GM23338 (cell line): Measurements from ENCODE around the gene SYT7. TPM values are rescaled to one million over a fixed set of nuclear protein-coding genes. Genes with fewer than 3 reads are reported as not detected.

ENCODE experiments used
- ATAC-seq: fragments of 200-7000 bp; cut with Tn5 transposase; 3 replicates; pipeline ENCODE4 v1.9.1; 2020
- DNase-seq: peaks from one replicate; pipeline ENCODE4 v3.0.0-alpha.2; 2015; ENCODE audit warnings: low spot score
- H2AFZ ChIP-seq: fragments of 200-600 bp; sonication (generic); 2 replicates; pipeline ENCODE4 v1.8.0; 2016; ENCODE audit warnings: antibody characterized with exemption, mild to moderate bottlenecking, moderate library complexity
- H3F3A ChIP-seq: fragments of 200-600 bp; sonication (generic); replicated peaks from 2 replicates; pipeline ENCODE4 v1.8.0; 2017; ENCODE audit warnings: antibody characterized with exemption, mixed run types, low read depth
- H3K27ac ChIP-seq: fragments of 200-600 bp; sonication (generic); 2 replicates; pipeline ENCODE4 v1.6.1; 2016; ENCODE audit warnings: low read depth
- H3K27me3 ChIP-seq: fragments of 200-600 bp; sonication (generic); 2 replicates; pipeline ENCODE4 v1.8.0; 2016; ENCODE audit warnings: mild to moderate bottlenecking, mixed run types, moderate library complexity; ENCODE audit not compliant: insufficient read depth
- H3K36me3 ChIP-seq: fragments of 200-600 bp; sonication (generic); 2 replicates; pipeline ENCODE4 v1.8.0; 2016; ENCODE audit warnings: mild to moderate bottlenecking; ENCODE audit not compliant: insufficient read depth
- H3K4me1 ChIP-seq: fragments of 200-600 bp; sonication (generic); 2 replicates; pipeline ENCODE4 v1.8.0; 2016; ENCODE audit warnings: mild to moderate bottlenecking, moderate library complexity; ENCODE audit not compliant: insufficient read depth
- H3K4me2 ChIP-seq: fragments of 200-600 bp; sonication (generic); 2 replicates; pipeline ENCODE4 v1.7.1; 2017; ENCODE audit warnings: mixed run types
- H3K4me3 ChIP-seq: fragments of 200-600 bp; sonication (generic); 2 replicates; pipeline ENCODE4 v1.6.1; 2016; ENCODE audit warnings: mixed run types
- H3K79me2 ChIP-seq: fragments of 200-600 bp; sonication (generic); replicated peaks from 2 replicates; pipeline ENCODE4 v1.8.0; 2017; ENCODE audit warnings: mild to moderate bottlenecking; ENCODE audit not compliant: insufficient read depth
- H3K9me2 ChIP-seq: fragments of 200-600 bp; sonication (generic); 2 replicates; pipeline ENCODE4 v1.8.0; 2017; ENCODE audit not compliant: insufficient read depth
- H4K20me1 ChIP-seq: fragments of 200-600 bp; sonication (generic); replicated peaks from 2 replicates; pipeline ENCODE4 v1.8.0; 2017; ENCODE audit warnings: mild to moderate bottlenecking; ENCODE audit not compliant: insufficient read depth
- H3K27ac Mint-ChIP-seq: 2 replicates; pipeline ENCODE4 v1.8.0; 2020; ENCODE audit warnings: inconsistent platforms, mild to moderate bottlenecking, moderate library complexity, mixed read lengths
- H3K27me3 Mint-ChIP-seq: 3 replicates; pipeline ENCODE4 v1.8.0; 2022; ENCODE audit warnings: low read depth, mild to moderate bottlenecking, moderate library complexity, mixed read lengths, inconsistent platforms; ENCODE audit not compliant: insufficient read depth, poor library complexity
- H3K36me3 Mint-ChIP-seq: 3 replicates; pipeline ENCODE4 v1.8.0; 2021; ENCODE audit warnings: low read depth, mild to moderate bottlenecking, inconsistent platforms, moderate library complexity, mixed read lengths
- H3K4me1 Mint-ChIP-seq: 3 replicates; pipeline ENCODE4 v1.8.0; 2020; ENCODE audit warnings: mild to moderate bottlenecking, inconsistent platforms, mixed read lengths
- H3K4me3 Mint-ChIP-seq: 3 replicates; pipeline ENCODE4 v1.8.0; 2021; ENCODE audit warnings: moderate library complexity, mild to moderate bottlenecking, inconsistent platforms, mixed read lengths
- H3K9me3 Mint-ChIP-seq: 3 replicates; pipeline ENCODE4 v1.8.0; 2020; ENCODE audit warnings: moderate library complexity, mild to moderate bottlenecking, inconsistent platforms, mixed read lengths
- CREB1 ChIP-seq: fragments of 250-450 bp; sonication (Bioruptor Pico); IDR thresholded peaks from 2 replicates; pipeline ENCODE4 v1.5.0; 2020; ENCODE audit warnings: low read depth, mild to moderate bottlenecking, moderate library complexity
- POLR2AphosphoS5 ChIP-seq: IDR thresholded peaks from 2 replicates; pipeline ENCODE4 v1.6.1; 2016; ENCODE audit warnings: antibody characterized with exemption, low read depth
- ZNF114 ChIP-seq: fragments of 250-450 bp; sonication (Bioruptor Pico); IDR thresholded peaks from 2 replicates; pipeline ENCODE4 v1.5.0; 2020; ENCODE audit warnings: mild to moderate bottlenecking, moderate library complexity
- ZNF331 ChIP-seq: fragments of 250-450 bp; sonication (Bioruptor Pico); IDR thresholded peaks from 2 replicates; pipeline ENCODE4 v1.5.0; 2020; ENCODE audit warnings: low read depth, mild to moderate bottlenecking, moderate library complexity
- polyA plus RNA-seq: library from polyadenylated mRNA; unstranded; fragments of >200 nt; fragmentation: Nextera tagmentation; extraction: Ambion mirVana; gene quantifications from 2 replicates; pipeline ENCODE4 v1.2.1, GENCODE V29; 2016
- total RNA-seq: library from RNA; depleted of rRNA; stranded (reverse); fragments of >200 nt; shearing (Covaris generic); gene quantifications from 2 replicates; pipeline ENCODE4 v1.2.3, GENCODE V29; 2014
- TF ChIP-seq, protein P1 (sequence below), 2 experiments: fragments of 200-600 bp in 1 of 2; sonication (generic) in 1 of 2; conservative IDR thresholded peaks; 2 replicates each; pipeline versions ENCODE4 v1.5.1 to v1.6.1; 2016 to 2017; ENCODE audit warnings: antibody characterized with exemption in 2 of 2, low read depth in 2 of 2, mild to moderate bottlenecking in 2 of 2, moderate library complexity in 1 of 2
- TF ChIP-seq, protein P2 (sequence below): IDR thresholded peaks from one replicate; pipeline ENCODE4 v1.6.1; 2018; ENCODE audit warnings: antibody characterized with exemption; ENCODE audit not compliant: unreplicated experiment
- TF ChIP-seq, protein P3 (sequence below): fragments of 250-450 bp; sonication (Bioruptor Pico); IDR thresholded peaks from 2 replicates; pipeline ENCODE4 v1.5.0; 2020; ENCODE audit warnings: mild to moderate bottlenecking, moderate library complexity

The SYT7 gene
- total and polyA plus RNA-seq, 2 experiments from 2014 or later, result 1.6 to 10.3 TPM

DNA sequence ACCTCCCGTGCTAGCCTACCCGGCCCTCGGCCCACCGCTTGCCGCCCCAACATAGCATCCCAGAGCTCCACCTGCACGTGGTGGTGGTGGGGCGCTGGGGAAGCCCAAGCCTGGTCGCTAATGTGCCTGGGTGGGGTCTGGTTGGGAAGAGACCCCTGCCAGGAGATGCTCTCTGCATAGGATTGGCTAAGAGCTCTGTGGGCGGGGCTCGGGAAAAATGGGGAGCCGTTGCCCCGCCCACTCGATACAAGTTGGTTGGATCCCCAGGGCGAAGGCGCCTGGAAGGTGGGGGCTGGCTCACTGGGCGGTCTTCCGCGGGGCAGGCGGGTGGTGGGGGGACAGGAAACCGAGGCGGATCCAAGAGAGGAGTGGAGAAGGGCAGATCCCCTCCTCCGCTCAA, 64.7 kb downstream of the SYT7 start:
- Histone ChIP-seq H2AFZ (peak overlapping the region; percentile 74; the same call in 1 of the 2 replicates), H3K4me2 (peak overlapping the region; percentile 80), H3K9me2 (no peaks in the 10 kb centered on the region), H3K36me3 (no peaks in the 10 kb centered on the region), H3K79me2 (no peaks in the 10 kb centered on the region), H3K4me1 (peaks cover 49% of the 10 kb centered on the region), H4K20me1 (no peaks in the 10 kb centered on the region), H3K27ac (no peak overlapping the region), H3K4me3 (peak overlapping the region; percentile 54), H3F3A (peaks cover 6% of the 10 kb centered on the region; the same call in 1 of the 2 replicates), H3K27me3 (peaks cover 11% of the 10 kb centered on the region)
- H3K4me3 Mint-ChIP-seq, result no peak overlapping the region
- TF ChIP-seq CREB1, result no peak
- TF ChIP-seq, protein P1, sequence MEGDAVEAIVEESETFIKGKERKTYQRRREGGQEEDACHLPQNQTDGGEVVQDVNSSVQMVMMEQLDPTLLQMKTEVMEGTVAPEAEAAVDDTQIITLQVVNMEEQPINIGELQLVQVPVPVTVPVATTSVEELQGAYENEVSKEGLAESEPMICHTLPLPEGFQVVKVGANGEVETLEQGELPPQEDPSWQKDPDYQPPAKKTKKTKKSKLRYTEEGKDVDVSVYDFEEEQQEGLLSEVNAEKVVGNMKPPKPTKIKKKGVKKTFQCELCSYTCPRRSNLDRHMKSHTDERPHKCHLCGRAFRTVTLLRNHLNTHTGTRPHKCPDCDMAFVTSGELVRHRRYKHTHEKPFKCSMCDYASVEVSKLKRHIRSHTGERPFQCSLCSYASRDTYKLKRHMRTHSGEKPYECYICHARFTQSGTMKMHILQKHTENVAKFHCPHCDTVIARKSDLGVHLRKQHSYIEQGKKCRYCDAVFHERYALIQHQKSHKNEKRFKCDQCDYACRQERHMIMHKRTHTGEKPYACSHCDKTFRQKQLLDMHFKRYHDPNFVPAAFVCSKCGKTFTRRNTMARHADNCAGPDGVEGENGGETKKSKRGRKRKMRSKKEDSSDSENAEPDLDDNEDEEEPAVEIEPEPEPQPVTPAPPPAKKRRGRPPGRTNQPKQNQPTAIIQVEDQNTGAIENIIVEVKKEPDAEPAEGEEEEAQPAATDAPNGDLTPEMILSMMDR (conservative IDR thresholded peaks at IDR 0.05; ENCODE audit: low read depth in 2 of 2), result peak in 1 of 2 experiments; percentile 0; a peak in 1 of 4 replicates
- no peaks in the 10 kb centered on the region for H3K36me3 Mint-ChIP-seq
- peaks cover 24% of the 10 kb centered on the region for H3K27me3 Mint-ChIP-seq
- no peaks in the 10 kb centered on the region for H3K9me3 Mint-ChIP-seq
- H3K27ac Mint-ChIP-seq, result no peak overlapping the region
- DNase-seq, result peak; percentile 92
- H3K4me1 Mint-ChIP-seq, result peaks cover 52% of the 10 kb centered on the region
- peak; percentile 55 for ATAC-seq

DNA sequence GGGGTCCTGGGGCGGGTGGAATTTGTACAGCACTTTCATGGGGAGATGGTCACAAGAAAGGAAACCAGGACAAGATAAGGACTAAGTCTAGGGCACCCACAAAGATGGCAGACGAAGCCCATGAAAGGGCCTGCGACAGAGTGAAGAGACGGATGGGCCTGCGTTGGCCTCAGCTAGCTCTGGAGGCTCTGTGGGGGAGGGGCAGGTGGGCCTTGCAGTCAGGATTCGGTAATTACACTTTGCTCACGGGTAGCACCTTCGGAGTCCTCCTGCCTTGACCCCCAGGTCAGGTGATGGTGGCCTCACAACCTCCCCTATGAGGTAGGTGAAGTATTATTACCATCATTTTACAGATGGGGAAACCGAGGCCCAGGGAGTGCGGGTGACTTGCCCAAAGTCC, 65.2 kb downstream of the SYT7 start:
- no peaks in the 10 kb centered on the region for H3K79me2 ChIP-seq
- H3F3A ChIP-seq, result peaks cover 10% of the 10 kb centered on the region; the same call in 1 of the 2 replicates
- H3K4me1 ChIP-seq, result peaks cover 50% of the 10 kb centered on the region
- peak overlapping the region; percentile 54; the same call in 1 of the 2 replicates for H3K4me3 ChIP-seq
- Mint-ChIP-seq H3K27ac (no peak overlapping the region), H3K36me3 (no peaks in the 10 kb centered on the region), H3K4me1 (peaks cover 55% of the 10 kb centered on the region), H3K4me3 (no peak overlapping the region), H3K27me3 (peaks cover 29% of the 10 kb centered on the region), H3K9me3 (no peaks in the 10 kb centered on the region)
- no peaks in the 10 kb centered on the region for H3K36me3 ChIP-seq
- DNase-seq (peak; percentile 75), ATAC-seq (peak; percentile 3; the same call in 2 of the 3 replicates)
- H3K9me2 ChIP-seq, result no peaks in the 10 kb centered on the region
- no peak overlapping the region for H3K27ac ChIP-seq
- H3K4me2 ChIP-seq, result peak overlapping the region; percentile 80; the same call in 1 of the 2 replicates
- H2AFZ ChIP-seq, result no peak overlapping the region
- no peaks in the 10 kb centered on the region for H4K20me1 ChIP-seq
- H3K27me3 ChIP-seq, result peaks cover 16% of the 10 kb centered on the region
- TF ChIP-seq, protein P2, sequence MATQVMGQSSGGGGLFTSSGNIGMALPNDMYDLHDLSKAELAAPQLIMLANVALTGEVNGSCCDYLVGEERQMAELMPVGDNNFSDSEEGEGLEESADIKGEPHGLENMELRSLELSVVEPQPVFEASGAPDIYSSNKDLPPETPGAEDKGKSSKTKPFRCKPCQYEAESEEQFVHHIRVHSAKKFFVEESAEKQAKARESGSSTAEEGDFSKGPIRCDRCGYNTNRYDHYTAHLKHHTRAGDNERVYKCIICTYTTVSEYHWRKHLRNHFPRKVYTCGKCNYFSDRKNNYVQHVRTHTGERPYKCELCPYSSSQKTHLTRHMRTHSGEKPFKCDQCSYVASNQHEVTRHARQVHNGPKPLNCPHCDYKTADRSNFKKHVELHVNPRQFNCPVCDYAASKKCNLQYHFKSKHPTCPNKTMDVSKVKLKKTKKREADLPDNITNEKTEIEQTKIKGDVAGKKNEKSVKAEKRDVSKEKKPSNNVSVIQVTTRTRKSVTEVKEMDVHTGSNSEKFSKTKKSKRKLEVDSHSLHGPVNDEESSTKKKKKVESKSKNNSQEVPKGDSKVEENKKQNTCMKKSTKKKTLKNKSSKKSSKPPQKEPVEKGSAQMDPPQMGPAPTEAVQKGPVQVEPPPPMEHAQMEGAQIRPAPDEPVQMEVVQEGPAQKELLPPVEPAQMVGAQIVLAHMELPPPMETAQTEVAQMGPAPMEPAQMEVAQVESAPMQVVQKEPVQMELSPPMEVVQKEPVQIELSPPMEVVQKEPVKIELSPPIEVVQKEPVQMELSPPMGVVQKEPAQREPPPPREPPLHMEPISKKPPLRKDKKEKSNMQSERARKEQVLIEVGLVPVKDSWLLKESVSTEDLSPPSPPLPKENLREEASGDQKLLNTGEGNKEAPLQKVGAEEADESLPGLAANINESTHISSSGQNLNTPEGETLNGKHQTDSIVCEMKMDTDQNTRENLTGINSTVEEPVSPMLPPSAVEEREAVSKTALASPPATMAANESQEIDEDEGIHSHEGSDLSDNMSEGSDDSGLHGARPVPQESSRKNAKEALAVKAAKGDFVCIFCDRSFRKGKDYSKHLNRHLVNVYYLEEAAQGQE, result no peak
- TF ChIP-seq ZNF114 (no peak), ZNF331 (CRISPR knock-in tag) (no peak), POLR2AphosphoS5 (no peak)
- TF ChIP-seq, protein P3, sequence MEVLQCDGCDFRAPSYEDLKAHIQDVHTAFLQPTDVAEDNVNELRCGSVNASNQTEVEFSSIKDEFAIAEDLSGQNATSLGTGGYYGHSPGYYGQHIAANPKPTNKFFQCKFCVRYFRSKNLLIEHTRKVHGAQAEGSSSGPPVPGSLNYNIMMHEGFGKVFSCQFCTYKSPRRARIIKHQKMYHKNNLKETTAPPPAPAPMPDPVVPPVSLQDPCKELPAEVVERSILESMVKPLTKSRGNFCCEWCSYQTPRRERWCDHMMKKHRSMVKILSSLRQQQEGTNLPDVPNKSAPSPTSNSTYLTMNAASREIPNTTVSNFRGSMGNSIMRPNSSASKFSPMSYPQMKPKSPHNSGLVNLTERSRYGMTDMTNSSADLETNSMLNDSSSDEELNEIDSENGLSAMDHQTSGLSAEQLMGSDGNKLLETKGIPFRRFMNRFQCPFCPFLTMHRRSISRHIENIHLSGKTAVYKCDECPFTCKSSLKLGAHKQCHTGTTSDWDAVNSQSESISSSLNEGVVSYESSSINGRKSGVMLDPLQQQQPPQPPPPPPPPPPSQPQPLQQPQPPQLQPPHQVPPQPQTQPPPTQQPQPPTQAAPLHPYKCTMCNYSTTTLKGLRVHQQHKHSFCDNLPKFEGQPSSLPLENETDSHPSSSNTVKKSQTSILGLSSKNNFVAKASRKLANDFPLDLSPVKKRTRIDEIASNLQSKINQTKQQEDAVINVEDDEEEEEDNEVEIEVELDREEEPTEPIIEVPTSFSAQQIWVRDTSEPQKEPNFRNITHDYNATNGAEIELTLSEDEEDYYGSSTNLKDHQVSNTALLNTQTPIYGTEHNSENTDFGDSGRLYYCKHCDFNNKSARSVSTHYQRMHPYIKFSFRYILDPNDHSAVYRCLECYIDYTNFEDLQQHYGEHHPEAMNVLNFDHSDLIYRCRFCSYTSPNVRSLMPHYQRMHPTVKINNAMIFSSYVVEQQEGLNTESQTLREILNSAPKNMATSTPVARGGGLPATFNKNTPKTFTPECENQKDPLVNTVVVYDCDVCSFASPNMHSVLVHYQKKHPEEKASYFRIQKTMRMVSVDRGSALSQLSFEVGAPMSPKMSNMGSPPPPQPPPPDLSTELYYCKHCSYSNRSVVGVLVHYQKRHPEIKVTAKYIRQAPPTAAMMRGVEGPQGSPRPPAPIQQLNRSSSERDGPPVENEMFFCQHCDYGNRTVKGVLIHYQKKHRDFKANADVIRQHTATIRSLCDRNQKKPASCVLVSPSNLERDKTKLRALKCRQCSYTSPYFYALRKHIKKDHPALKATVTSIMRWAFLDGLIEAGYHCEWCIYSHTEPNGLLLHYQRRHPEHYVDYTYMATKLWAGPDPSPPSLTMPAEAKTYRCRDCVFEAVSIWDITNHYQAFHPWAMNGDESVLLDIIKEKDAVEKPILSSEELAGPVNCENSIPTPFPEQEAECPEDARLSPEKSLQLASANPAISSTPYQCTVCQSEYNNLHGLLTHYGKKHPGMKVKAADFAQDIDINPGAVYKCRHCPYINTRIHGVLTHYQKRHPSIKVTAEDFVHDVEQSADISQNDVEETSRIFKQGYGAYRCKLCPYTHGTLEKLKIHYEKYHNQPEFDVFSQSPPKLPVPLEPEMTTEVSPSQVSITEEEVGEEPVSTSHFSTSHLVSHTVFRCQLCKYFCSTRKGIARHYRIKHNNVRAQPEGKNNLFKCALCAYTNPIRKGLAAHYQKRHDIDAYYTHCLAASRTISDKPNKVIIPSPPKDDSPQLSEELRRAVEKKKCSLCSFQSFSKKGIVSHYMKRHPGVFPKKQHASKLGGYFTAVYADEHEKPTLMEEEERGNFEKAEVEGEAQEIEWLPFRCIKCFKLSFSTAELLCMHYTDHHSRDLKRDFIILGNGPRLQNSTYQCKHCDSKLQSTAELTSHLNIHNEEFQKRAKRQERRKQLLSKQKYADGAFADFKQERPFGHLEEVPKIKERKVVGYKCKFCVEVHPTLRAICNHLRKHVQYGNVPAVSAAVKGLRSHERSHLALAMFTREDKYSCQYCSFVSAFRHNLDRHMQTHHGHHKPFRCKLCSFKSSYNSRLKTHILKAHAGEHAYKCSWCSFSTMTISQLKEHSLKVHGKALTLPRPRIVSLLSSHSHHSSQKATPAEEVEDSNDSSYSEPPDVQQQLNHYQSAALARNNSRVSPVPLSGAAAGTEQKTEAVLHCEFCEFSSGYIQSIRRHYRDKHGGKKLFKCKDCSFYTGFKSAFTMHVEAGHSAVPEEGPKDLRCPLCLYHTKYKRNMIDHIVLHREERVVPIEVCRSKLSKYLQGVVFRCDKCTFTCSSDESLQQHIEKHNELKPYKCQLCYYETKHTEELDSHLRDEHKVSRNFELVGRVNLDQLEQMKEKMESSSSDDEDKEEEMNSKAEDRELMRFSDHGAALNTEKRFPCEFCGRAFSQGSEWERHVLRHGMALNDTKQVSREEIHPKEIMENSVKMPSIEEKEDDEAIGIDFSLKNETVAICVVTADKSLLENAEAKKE (CRISPR knock-in tag), result no peak
- TF ChIP-seq, protein P1 (conservative IDR thresholded peaks at IDR 0.05; ENCODE audit: low read depth in 2 of 2), result no peak
